Spleen (tissue), 7 donors: Measurements from ENCODE around the gene STRIT1.

Experiments used
- POLR2A ChIP-seq, 3 donors: fragments of 450-650 bp; IDR thresholded peaks; one replicate each; pipeline ENCODE4 v1.5.1; 2017; ENCODE audit warnings: antibody characterized with exemption in 3 of 3, mild to moderate bottlenecking in 1 of 3
- POLR2AphosphoS5 ChIP-seq, 3 donors: sonication (generic); formaldehyde crosslinking; IDR thresholded peaks; one replicate each; pipeline ENCODE4 v1.5.1; 2017; ENCODE audit warnings: antibody characterized with exemption in 3 of 3
- TF ChIP-seq, protein P1 (sequence below), 11 experiments: fragments of 200-600 bp in 7 of 11; fragments of 450-650 bp in 4 of 11; sonication (generic) in 4 of 11; IDR thresholded peaks in 8 of 11; conservative IDR thresholded peaks in 3 of 11; 1 replicate in 7 of 11; 2 replicates in 4 of 11; pipeline versions ENCODE4 v1.4.0 to v1.8.0; 2016 to 2021; ENCODE audit warnings: antibody characterized with exemption in 11 of 11, inconsistent platforms in 4 of 11, mild to moderate bottlenecking in 1 of 11
- donor health status: DM: no; HTN: no; CAD: no; lungs with moderate emphysema.
- donor health status: DM: no; HTN: no; CAD: no.
- donor health status: DM: no; HTN: no; CAD: no.

- TF ChIP-seq POLR2AphosphoS5 (IDR thresholded peaks at IDR 0.05) (no peak), POLR2A (IDR thresholded peaks at IDR 0.05) (no peak)
- TF ChIP-seq, protein P1, sequence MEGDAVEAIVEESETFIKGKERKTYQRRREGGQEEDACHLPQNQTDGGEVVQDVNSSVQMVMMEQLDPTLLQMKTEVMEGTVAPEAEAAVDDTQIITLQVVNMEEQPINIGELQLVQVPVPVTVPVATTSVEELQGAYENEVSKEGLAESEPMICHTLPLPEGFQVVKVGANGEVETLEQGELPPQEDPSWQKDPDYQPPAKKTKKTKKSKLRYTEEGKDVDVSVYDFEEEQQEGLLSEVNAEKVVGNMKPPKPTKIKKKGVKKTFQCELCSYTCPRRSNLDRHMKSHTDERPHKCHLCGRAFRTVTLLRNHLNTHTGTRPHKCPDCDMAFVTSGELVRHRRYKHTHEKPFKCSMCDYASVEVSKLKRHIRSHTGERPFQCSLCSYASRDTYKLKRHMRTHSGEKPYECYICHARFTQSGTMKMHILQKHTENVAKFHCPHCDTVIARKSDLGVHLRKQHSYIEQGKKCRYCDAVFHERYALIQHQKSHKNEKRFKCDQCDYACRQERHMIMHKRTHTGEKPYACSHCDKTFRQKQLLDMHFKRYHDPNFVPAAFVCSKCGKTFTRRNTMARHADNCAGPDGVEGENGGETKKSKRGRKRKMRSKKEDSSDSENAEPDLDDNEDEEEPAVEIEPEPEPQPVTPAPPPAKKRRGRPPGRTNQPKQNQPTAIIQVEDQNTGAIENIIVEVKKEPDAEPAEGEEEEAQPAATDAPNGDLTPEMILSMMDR (IDR thresholded peaks at IDR 0.05 in 8 of 11, conservative IDR thresholded peaks at IDR 0.05 in 3 of 11) = no peak
These were observed 50.0 kb downstream of the STRIT1 start for GRCh38 chr3:155243512-155243921.
